HG03139 (cell line): ENCODE data around the gene ZNF507.

ENCODE experiments used
- ATAC-seq: cut with Tn5 transposase; IDR thresholded peaks from one replicate; pipeline ENCODE4 v1.9.1; 2021; ENCODE audit not compliant: unreplicated experiment

Gene ZNF507

GRCh38 chr19:32345261-32346207 lies at the start of gene ZNF507:
Gene ZNF507 (plus strand): TSS chr19:32345610. CDS start chr19:32352831, 7,221 bp downstream.
- peak; percentile 75 for ATAC-seq

- ATAC-seq, result no peak
These were observed 48.7 kb upstream of the ZNF507 start for GRCh38 chr19:32296694-32297093.

- ATAC-seq, result no peak
These were observed 42.6 kb upstream of the ZNF507 start for GRCh38 chr19:32302778-32303177.

- no peak for ATAC-seq
These were observed 42.2 kb upstream of the ZNF507 start for GRCh38 chr19:32303193-32303592.

GRCh38 chr19:32307591-32307990 lies 37.8 kb upstream of the ZNF507 start:
- no peak for ATAC-seq

- ATAC-seq, result no peak
These were observed 36.9 kb upstream of the ZNF507 start for GRCh38 chr19:32308431-32309077.

- no peak for ATAC-seq
These were observed 35.6 kb upstream of the ZNF507 start for GRCh38 chr19:32309711-32310390.

GRCh38 chr19:32311371-32311770 lies 34.0 kb upstream of the ZNF507 start:
- ATAC-seq, result no peak

GRCh38 chr19:32313569-32314265 lies 31.7 kb upstream of the ZNF507 start:
- no peak for ATAC-seq

GRCh38 chr19:32316034-32316433 lies 29.4 kb upstream of the ZNF507 start:
- no peak for ATAC-seq

GRCh38 chr19:32317086-32317485 lies 28.3 kb upstream of the ZNF507 start:
- no peak for ATAC-seq

- no peak for ATAC-seq
These were observed 26.4 kb upstream of the ZNF507 start for GRCh38 chr19:32318884-32319520.

GRCh38 chr19:32322541-32322940 lies 22.9 kb upstream of the ZNF507 start:
- ATAC-seq, result no peak

- no peak for ATAC-seq
These were observed 20.7 kb upstream of the ZNF507 start for GRCh38 chr19:32324631-32325285.

- no peak for ATAC-seq
These were observed 15.1 kb upstream of the ZNF507 start for GRCh38 chr19:32330213-32330857.

- ATAC-seq, result no peak
These were observed 12.2 kb upstream of the ZNF507 start for GRCh38 chr19:32333227-32333626.

- no peak for ATAC-seq
These were observed 8.9 kb upstream of the ZNF507 start for GRCh38 chr19:32336259-32337083.

- ATAC-seq, result no peak
These were observed 8.2 kb upstream of the ZNF507 start for GRCh38 chr19:32337084-32337808.
